H9 (cell line): ENCODE measurements around the gene ZBTB25. TPM values are rescaled to one million over a fixed set of nuclear protein-coding genes. Genes with fewer than 3 reads are reported as not detected.

Experiments
- DNase-seq: peaks from one replicate; pipeline ENCODE4 v3.0.0-alpha.2; 2017
- H2AFZ ChIP-seq: one replicate; pipeline ENCODE4 v1.6.1; 2013; ENCODE audit warnings: mild to moderate bottlenecking, low read length, control low read depth, moderate library complexity
- H2AK5ac ChIP-seq: 2 replicates; pipeline ENCODE4 v1.6.1; 2013; ENCODE audit warnings: low read length, control low read depth, mixed read lengths; ENCODE audit not compliant: insufficient read length
- H2BK120ac ChIP-seq: one replicate; pipeline ENCODE4 v1.6.1; 2013; ENCODE audit warnings: low read depth, mild to moderate bottlenecking, low read length, control low read depth, inconsistent platforms; ENCODE audit not compliant: poor library complexity, severe bottlenecking
- H2BK12ac ChIP-seq: 2 replicates; pipeline ENCODE4 v1.6.1; 2013; ENCODE audit warnings: low read length, control low read depth, mixed read lengths, low read depth; ENCODE audit not compliant: insufficient read length
- H2BK15ac ChIP-seq: 2 replicates; pipeline ENCODE4 v1.6.1; 2013; ENCODE audit warnings: low read depth, low read length, control low read depth
- H2BK20ac ChIP-seq: one replicate; pipeline ENCODE4 v1.6.1; 2013; ENCODE audit warnings: low read depth, mild to moderate bottlenecking, low read length, control low read depth, inconsistent platforms; ENCODE audit not compliant: poor library complexity, severe bottlenecking
- H2BK5ac ChIP-seq: 2 replicates; pipeline ENCODE4 v1.6.1; 2013; ENCODE audit warnings: low read length, control low read depth, mixed read lengths; ENCODE audit not compliant: insufficient read length
- H3K14ac ChIP-seq: 2 replicates; pipeline ENCODE4 v1.6.1; 2013; ENCODE audit warnings: low read length, control low read depth; ENCODE audit not compliant: insufficient read depth
- H3K18ac ChIP-seq: 2 replicates; pipeline ENCODE4 v1.6.1; 2013; ENCODE audit warnings: low read depth, mild to moderate bottlenecking, mixed read lengths, low read length, control low read depth; ENCODE audit not compliant: insufficient read length
- H3K23ac ChIP-seq: 2 replicates; pipeline ENCODE4 v1.6.1; 2013; ENCODE audit warnings: low read length, control low read depth, mixed read lengths, low read depth; ENCODE audit not compliant: insufficient read length
- H3K23me2 ChIP-seq: 2 replicates; pipeline ENCODE4 v1.6.1; 2013; ENCODE audit warnings: low read depth, mild to moderate bottlenecking, mixed read lengths, low read length, control low read depth; ENCODE audit not compliant: insufficient read length, poor library complexity, severe bottlenecking
- H3K27ac ChIP-seq: 2 replicates; pipeline ENCODE4 v1.5.1; 2013; ENCODE audit warnings: low read length, control low read depth, mixed read lengths, low read depth; ENCODE audit not compliant: insufficient read length
- H3K27me3 ChIP-seq: 2 replicates; pipeline ENCODE4 v1.6.1; 2013; ENCODE audit warnings: low read length, control low read depth, inconsistent platforms; ENCODE audit not compliant: insufficient read depth
- H3K4ac ChIP-seq: 2 replicates; pipeline ENCODE4 v1.6.1; 2013; ENCODE audit warnings: low read depth, mild to moderate bottlenecking, control low read depth, inconsistent platforms, low read length, moderate library complexity
- H3K4me1 ChIP-seq: 2 replicates; pipeline ENCODE4 v1.6.1; 2013; ENCODE audit warnings: low read length, control low read depth, inconsistent platforms; ENCODE audit not compliant: insufficient read depth
- H3K4me2 ChIP-seq: 2 replicates; pipeline ENCODE4 v1.6.1; 2013; ENCODE audit warnings: low read length, control low read depth, mixed read lengths; ENCODE audit not compliant: insufficient read length, insufficient read depth
- H3K56ac ChIP-seq: 2 replicates; pipeline ENCODE4 v1.6.1; 2013; ENCODE audit warnings: low read depth, mild to moderate bottlenecking, mixed read lengths, low read length, control low read depth; ENCODE audit not compliant: insufficient read length
- H3K79me1 ChIP-seq: 2 replicates; pipeline ENCODE4 v1.6.1; 2013; ENCODE audit warnings: low read depth, mild to moderate bottlenecking, moderate library complexity, low read length, control low read depth, inconsistent platforms; ENCODE audit not compliant: insufficient read depth, poor library complexity, severe bottlenecking
- H3K79me2 ChIP-seq: 2 replicates; pipeline ENCODE4 v1.6.1; 2013; ENCODE audit warnings: low read length, control low read depth, inconsistent platforms; ENCODE audit not compliant: insufficient read depth
- H3K9ac ChIP-seq: 2 replicates; pipeline ENCODE4 v1.6.1; 2013; ENCODE audit warnings: low read length, control low read depth, mixed read lengths; ENCODE audit not compliant: insufficient read length; ENCODE audit errors: extremely low read depth
- H3K9me3 ChIP-seq: one replicate; pipeline ENCODE4 v1.6.1; 2013; ENCODE audit warnings: low read depth, low read length, inconsistent platforms; ENCODE audit not compliant: control insufficient read depth
- H3T11ph ChIP-seq: one replicate; pipeline ENCODE4 v1.6.1; 2013; ENCODE audit warnings: mild to moderate bottlenecking, low read length, control low read depth, inconsistent platforms
- H4K20me1 ChIP-seq: one replicate; pipeline ENCODE4 v1.6.1; 2013; ENCODE audit not compliant: control insufficient read depth, insufficient read length, insufficient read depth
- H4K5ac ChIP-seq: 2 replicates; pipeline ENCODE4 v1.6.1; 2013; ENCODE audit warnings: low read depth, mild to moderate bottlenecking, mixed read lengths, low read length, control low read depth; ENCODE audit not compliant: insufficient read length
- H4K8ac ChIP-seq: replicated peaks from 2 replicates; pipeline ENCODE4 v1.6.1; 2013; ENCODE audit warnings: low read length, control low read depth, mixed read lengths, low read depth; ENCODE audit not compliant: insufficient read length
- H4K91ac ChIP-seq: 2 replicates; pipeline ENCODE4 v1.6.1; 2013; ENCODE audit warnings: low read depth, mild to moderate bottlenecking, moderate library complexity, mixed read lengths, low read length, control low read depth; ENCODE audit not compliant: insufficient read length
- H3K27ac Mint-ChIP-seq, 3 experiments: 2 replicates in 2 of 3; 3 replicates in 1 of 3; pipeline ENCODE4 v1.8.0; 2020 to 2021; ENCODE audit warnings: mixed read lengths in 3 of 3, mild to moderate bottlenecking in 1 of 3, moderate library complexity in 1 of 3
- H3K27me3 Mint-ChIP-seq: 2 replicates; pipeline ENCODE4 v1.8.0; 2021; ENCODE audit warnings: low read depth, mild to moderate bottlenecking, moderate library complexity, mixed read lengths
- H3K36me3 Mint-ChIP-seq, 3 experiments: 2 replicates in 2 of 3; 3 replicates in 1 of 3; pipeline ENCODE4 v1.8.0; 2020 to 2021; ENCODE audit warnings: low read depth in 3 of 3, mixed read lengths in 3 of 3; ENCODE audit not compliant: insufficient read depth in 1 of 3
- H3K4me1 Mint-ChIP-seq, 2 experiments: 2 replicates each; pipeline ENCODE4 v1.8.0; 2020; ENCODE audit warnings: mixed read lengths in 2 of 2
- H3K4me3 Mint-ChIP-seq, 2 experiments: 2 replicates in 1 of 2; 3 replicates in 1 of 2; pipeline ENCODE4 v1.8.0; 2020 to 2021; ENCODE audit warnings: mild to moderate bottlenecking in 2 of 2, mixed read lengths in 2 of 2, moderate library complexity in 1 of 2
- H3K9me3 Mint-ChIP-seq, 2 experiments: 2 replicates in 1 of 2; 3 replicates in 1 of 2; pipeline ENCODE4 v1.8.0; 2020; ENCODE audit warnings: mild to moderate bottlenecking in 2 of 2, mixed read lengths in 2 of 2, moderate library complexity in 1 of 2
- CTCF ChIP-seq: fragments of 200-600 bp; sonication (generic); conservative IDR thresholded peaks from 3 replicates; pipeline ENCODE4 v1.8.0; 2021; ENCODE audit warnings: antibody characterized with exemption, mild to moderate bottlenecking
- WGBS: extraction: QIAGEN DNeasy Blood & Tissue Kit; methylation state at CpG from one replicate; pipeline ENCODE4 v1.1.7; 2013; ENCODE audit warnings: missing lambda C conversion rate, low lambda C conversion rate, mixed read lengths; ENCODE audit not compliant: insufficient read length; ENCODE audit errors: extremely low coverage; 5-methylcytosine and 5-hydroxymethylcytosine counted together
- total RNA-seq: library from RNA; stranded (reverse); gene quantifications from 2 replicates; pipeline ENCODE4 v1.2.1, GENCODE V29; 2021

Gene ZBTB25
- total RNA-seq, 1 experiment from 2014 or later, result 8.2 TPM

- Histone ChIP-seq H3K23ac (no peak overlapping the region), H3K27ac (no peak overlapping the region), H3K56ac (no peak overlapping the region), H3T11ph (no peak overlapping the region), H3K4me1 (no peaks in the 10 kb centered on the region; the same call in 1 of the 2 replicates), H3K18ac (no peak overlapping the region), H3K23me2 (no peaks in the 10 kb centered on the region), H2BK120ac (no peak overlapping the region), H2BK20ac (no peak overlapping the region), H3K79me1 (no peaks in the 10 kb centered on the region), H4K91ac (no peak overlapping the region), H3K4ac (no peak overlapping the region), H3K9ac (no peak overlapping the region), H4K20me1 (no peaks in the 10 kb centered on the region), H3K14ac (no peak overlapping the region), H2AFZ (no peak overlapping the region), H4K8ac (no peak overlapping the region), H3K4me2 (no peak overlapping the region), H4K5ac (no peak overlapping the region), H2AK5ac (no peak overlapping the region), H3K27me3 (no peaks in the 10 kb centered on the region), H2BK5ac (no peak overlapping the region), H2BK12ac (no peak overlapping the region), H3K79me2 (peaks cover 32% of the 10 kb centered on the region; the same call in 1 of the 2 replicates), H3K9me3 (no peaks in the 10 kb centered on the region), H2BK15ac (no peak overlapping the region)
- TF ChIP-seq CTCF, result peak; percentile 94
- H3K27me3 Mint-ChIP-seq, result no peaks in the 10 kb centered on the region
- H3K9me3 Mint-ChIP-seq, result no peaks in the 10 kb centered on the region
- H3K4me3 Mint-ChIP-seq, result no peak overlapping the region; a peak in 1 of 5 replicates
- DNase-seq, result peak; percentile 39
- WGBS, result no CpG with 5 or more reads among the region's 4 CpGs
- H3K27ac Mint-ChIP-seq, result no peak overlapping the region
- H3K36me3 Mint-ChIP-seq, result no peaks in the 10 kb centered on the region
- peaks cover 42 to 43% of the 10 kb centered on the region in 2 experiments for H3K4me1 Mint-ChIP-seq
Observed at GRCh38 chr14:64510825-64511671, 7.4 kb upstream of the ZBTB25 start.
